Activated CD8-positive, alpha-beta memory T cell treated with anti-CD3 and anti-CD28 coated beads, Interleukin-2, amount 50 U/mL, for 1 hour (primary cell): ENCODE data around the gene TRIM14.
"Not testable (repeated sequence)": the region's sequence is repeated elsewhere in the genome, so short reads cannot be mapped to it uniquely, and the experiment has no call there.

ENCODE experiments used
- DNase-seq: peaks from one replicate; pipeline ENCODE4 v3.0.0-alpha.2; 2020; ENCODE audit errors: extremely low read depth

The TRIM14 gene

DNA sequence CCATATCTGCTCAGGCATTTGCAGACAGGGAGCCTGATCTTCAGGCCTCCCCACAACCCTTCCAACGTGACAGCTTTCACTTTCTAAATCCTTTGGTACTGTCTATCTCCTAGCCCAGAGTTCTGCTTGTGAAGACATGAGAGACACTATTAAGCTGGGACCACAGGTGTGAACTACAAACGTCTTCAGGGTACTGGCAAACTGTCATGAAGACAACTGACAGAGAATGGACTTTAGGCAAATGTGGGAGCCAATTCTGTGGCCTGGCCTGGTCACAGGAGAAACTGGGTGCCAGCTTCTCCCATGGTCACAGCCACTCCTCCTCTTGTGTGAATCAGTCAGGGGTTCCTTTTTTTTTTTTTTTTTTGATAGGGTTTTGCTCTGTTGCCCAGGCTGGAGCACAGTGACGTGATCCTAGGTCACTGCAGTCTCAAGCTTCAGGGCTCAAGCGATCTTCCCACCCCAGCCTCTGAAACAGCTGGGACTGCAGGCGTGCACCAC, 10.4 kb downstream of the TRIM14 start:
- no peak for DNase-seq

DNA sequence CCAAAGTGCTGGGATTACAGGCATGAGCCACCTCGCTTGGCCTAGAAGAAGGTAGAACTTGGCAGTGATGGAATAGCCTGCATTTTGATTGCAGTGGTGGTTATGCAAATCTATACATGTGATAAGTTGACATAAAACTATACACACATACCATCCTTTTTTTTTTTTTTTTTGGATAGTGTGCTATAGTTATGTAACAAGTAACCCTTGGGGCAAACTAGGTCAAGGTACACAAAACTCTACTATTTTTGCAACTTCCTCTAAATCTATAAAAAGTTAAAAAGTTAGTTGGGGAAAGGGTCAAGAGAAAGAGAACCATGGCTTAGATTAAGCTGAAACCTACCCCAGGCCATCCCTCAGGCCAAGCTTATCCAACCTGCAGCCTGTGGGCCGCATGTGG, 11.1 kb downstream of the TRIM14 start:
- DNase-seq, result no peak

DNA sequence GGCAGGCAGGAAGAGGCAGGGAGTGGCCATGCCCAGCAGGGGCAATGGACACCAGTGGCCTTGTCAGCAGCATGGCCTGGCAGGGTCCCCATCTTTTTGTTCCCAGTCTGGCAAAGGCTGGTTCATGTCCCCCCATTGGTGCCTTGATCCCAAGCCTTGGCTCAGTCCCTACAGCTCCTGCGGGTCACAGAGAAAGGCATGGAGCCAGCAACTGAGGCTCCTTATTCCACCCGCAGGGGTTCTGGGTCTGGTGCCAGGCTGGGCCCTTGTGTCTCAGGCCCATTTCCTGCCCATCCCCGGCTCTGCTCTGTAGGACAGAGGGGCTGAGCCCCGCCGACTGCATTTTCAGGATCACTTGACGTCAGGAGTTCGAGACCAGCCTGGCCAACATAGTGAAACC, 14.0 kb downstream of the TRIM14 start:
- DNase-seq, result no peak

DNA sequence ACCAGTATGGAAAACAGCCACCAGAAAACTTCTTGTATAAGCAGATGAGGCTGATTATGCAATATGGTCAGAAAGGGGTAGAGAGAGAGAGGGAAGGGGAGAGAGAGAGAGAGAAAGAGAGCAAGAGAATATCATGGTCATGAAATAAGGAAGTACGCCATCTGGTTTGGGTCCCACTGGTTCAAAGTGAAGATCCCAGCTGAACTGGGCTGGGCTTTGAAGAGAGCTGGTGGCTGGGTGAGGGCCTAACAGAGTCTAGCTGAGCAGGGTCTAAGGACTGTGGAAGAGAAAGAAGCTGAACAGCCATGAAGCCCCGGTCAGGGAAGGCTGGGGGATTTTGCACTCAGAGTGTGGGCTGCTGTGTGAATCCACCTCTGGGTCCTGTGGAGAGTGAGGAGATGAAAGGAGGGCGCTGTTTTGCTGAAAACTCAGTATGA, 14.6 kb downstream of the TRIM14 start:
- DNase-seq, result no peak

DNA sequence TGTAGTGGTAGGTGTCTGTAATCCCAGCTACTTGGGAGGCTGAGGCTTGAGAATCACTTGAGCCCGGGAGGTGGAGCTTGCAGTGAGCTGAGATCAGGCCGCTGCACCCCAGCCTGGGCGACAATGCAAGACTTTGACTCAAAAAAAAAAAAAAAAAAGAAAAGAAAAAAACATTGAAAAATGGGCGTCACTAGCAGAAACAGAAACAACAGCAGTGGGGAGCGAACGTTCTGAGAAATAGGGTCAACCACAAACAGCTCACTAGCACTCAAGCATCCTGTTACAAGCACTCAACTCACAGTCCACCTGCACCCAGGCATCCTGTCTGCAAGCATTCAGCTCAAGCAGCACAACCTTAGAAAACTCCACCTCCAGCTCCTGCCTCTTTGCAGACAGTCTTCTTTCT, 17.2 kb downstream of the TRIM14 start:
- DNase-seq, result peak; percentile 76

DNA sequence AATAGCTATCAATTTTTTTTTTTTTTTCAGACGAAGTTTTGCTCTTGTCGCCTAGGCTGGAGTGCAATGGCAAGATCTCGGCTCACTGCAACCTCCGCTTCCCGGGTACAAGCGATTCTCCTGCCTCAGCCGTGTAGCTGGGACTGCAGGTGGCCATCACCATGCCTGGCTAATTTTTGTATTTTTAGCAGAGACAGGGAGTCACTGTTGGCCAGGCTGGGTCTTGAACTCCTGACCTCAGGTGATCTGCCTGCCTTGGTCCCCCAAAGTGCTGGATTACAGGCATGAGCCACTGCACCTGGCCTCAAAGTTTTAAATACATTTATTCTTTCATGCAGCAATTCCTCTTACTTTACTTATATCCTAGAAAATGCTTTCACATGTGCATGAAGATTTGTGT, 17.6 kb downstream of the TRIM14 start:
- DNase-seq, result no peak

DNA sequence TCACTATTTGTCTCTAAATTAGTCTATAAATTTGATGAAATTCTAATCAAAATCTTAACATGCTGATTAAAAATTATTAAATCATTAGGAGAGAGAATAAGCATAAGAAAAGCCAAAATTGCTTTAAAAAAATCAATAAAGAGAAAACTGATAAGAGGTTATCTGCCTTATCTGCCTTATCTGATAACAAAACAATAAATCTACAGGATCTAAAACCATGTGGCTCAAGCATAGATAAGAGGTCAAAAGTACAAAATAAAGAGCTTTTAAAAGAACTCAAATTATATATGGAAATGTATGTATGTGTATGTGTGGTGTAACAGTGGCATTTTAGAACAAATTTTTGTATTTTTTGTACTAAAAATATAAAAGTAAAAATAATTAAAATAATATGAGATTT, 18.6 kb downstream of the TRIM14 start:
- no peak for DNase-seq

DNA sequence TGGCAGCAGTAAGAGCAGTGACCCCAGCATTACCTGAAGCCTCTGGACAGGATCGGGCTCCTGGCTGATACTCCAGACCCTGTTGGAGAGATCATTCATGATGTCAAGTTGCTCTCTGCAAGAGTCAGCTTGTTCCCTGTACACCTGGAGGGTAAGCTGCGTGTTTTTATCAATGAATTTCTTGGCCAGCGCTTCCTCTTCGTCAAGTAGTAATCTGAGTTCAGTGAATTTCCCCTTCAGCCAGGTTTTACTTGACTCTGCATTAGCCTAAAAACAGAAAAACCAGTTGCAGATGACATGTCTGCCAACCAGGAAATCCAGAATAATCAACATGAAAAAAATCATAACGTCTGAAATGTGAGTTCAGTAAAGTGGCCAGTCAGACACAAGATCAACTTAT, 19.1 kb downstream of the TRIM14 start:
- no peak for DNase-seq

DNA sequence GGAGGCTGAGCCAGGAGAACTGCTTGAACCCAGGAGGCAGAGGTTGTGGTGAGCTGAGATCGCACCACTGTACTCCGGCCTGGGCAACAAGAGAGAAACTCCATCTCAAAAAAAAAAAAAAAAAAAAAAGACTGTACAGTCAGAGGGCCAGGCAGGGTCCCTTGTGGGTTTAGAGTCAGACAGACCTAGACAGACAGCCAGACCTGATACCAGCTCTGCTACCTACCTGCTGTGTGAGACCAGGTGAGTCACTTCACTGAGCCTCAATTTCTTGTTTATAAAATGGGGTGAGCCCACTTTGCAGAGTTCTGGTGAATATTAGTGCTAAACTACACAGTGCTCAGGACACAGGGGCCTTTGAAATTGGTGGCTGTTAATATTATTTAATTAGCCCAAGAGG, 19.7 kb downstream of the TRIM14 start:
- DNase-seq, result no peak

DNA sequence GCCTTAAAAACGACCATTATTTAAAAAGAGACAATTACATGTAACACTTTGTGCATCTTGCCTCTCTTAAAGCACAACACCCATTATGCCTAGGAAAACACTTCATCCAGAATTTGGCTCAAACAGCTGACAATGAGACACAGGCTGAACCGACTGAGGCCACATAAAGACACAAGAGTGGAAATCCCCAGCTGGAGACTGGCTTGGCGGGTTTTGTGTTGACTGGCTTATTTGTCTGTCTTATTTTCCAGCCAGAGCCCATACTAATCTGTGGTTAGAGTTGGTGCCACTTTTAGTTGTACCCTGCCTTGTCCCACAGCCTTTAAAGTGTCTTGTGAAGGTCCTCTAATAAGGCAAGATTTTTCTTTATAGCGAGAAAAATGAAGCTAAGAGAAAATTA, 21.2 kb downstream of the TRIM14 start:
- DNase-seq, result no peak

DNA sequence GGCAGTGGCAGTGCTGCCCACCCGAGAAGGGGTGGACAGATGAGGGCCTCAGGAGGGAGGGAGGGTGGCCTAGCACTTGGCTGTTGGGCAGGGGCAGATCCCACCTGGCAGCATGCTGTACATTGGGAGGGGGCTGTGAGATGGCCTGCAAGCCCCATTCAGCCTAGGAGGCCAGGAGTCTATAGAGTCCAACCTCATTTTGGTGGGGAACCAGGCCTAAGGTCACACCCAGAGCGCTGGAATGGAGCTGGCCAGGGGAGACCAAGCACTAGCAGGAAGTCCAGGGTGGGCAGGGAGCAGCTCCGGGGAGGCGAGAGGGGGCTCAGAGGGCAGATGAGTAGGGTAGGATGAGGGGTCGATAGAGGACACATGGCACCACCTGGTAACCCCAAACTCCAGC, 22.9 kb downstream of the TRIM14 start:
- DNase-seq, result no peak

DNA sequence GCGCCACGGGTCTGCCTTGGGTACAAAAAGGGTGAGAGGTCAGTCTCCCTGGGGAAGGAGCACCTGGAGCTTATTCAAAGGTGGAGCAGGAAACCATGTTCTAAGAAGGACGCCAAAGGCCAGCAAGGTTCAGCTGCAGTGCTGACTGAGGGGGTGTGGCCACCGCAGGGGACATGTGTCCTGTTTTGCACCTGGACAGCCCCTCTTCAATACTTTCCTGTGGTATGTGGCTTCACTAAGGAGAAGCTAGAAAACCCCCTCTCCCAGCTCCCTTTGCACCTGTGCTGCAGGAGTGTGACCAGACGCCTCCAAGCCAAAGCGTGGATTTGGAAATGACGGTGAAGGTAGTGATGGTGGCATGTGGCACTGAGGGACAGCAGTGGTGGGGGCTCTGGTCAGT, 23.6 kb downstream of the TRIM14 start:
- DNase-seq, result no peak

DNA sequence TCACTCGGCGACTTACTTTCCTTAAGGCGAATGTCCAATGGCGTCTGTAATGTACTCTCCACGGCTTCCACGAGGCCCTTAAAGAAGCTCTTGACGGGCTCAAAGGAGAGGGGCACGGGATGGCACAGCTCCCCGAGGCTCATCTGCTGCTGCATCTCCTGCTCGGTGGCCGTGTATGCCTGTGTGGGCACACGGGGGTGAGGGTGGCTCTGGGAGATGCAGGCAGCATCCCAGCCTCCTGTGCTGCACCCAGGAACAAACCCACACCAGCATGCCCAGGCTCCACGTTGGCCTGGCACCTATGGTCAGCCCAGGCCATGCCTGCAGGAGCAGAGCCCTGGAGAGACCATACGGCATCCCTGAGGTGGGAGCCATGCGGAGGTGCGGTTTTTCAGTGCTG, 24.2 kb downstream of the TRIM14 start:
- no peak for DNase-seq

DNA sequence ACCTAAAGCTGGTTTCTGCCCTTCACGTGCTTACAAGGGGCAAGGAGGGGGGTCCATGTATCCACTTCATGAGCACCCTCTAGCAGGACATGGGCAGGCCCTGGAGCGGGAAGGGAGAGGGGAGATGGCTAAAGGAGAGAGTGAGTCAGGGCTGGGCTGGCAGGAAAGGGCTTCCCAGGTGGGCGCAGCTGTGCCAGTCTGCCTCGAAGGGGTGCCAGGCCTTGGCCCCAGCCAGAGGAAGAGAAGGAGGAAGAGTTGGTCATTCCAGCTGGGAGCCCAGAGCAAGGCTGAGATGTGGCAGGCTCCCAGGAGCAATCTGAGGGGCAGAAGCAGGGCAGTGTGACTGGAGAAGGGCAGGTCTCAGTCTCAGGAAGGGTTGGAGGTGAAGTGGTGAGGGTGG, 24.7 kb downstream of the TRIM14 start:
- DNase-seq, result no peak

DNA sequence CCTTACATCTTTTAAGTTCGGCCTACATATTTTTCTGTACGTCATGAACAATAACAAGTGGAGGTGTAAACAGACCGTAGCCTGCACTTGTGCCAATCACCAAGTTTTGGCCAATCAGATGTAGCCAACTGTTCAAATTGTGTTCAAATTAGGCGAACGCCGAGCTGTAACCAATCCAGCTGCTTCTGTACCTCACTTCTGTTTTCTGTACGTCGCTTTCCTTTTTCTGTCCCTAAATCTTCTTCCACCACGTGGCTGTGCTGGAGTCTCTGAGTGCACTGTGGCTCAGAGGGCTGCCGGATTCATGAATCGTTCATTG, 26.4 kb downstream of the TRIM14 start:
- DNase-seq, result no peak

DNA sequence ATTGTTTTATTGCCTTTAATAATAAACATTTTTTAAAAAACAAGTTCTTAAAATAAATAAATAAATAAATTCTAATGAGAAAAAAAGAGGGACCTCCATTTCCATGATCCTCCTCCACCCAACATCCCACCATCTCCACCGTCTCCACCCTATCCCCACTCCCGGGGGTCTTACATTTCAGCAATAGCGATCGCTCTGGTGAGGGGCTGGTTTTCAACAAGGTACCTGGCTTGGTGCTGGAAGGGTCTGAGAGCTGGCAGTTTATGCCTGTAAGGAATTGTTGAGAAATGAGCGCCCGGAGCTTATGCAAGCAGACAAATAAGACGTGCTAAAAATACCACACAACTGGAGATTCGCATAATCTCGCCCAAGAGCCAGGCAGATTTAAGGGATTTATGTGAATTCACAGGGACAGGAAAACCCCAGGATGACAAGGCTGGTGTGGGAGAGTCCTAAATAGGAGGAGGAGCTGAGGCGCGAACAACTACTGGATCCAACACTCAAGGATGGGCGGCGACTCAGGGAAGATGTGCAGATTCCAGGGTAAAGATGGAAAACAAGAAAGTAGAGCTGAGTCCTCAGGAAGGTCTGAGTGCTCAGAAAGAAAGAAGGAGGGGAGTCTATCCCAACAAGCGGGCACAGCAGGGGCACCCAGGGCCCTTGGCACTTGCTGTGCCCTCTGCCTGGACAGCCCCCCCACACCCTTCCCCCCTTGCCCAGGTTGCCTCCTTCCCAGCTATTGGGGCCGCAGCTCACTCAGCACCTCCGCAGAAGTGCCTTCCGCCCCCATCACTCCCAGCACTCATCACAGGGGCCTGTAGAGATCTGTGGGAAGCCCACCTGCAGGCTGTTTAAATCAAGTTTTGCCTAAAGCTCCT, 27.0 kb downstream of the TRIM14 start:
- no peak for DNase-seq

DNA sequence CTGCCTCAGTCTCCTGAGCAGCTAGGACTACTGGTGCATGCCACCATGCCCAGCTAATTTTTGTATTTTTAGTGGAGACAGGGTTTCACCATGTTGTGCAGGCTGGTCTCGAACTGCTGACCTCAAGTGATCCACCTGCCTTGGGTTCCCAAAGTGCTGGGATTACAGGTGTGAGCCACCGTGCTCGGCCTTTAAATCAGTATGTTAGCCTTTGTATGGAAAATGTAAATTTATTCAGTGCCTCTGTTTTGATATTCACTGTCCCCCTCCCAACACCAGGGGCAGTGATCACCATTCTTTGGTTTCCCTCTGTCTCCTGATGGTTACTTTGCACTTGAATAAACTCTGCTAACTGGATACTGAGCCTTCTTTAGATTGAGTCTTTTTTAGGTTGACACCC, 28.3 kb downstream of the TRIM14 start:
- not testable (repeated sequence) for DNase-seq

DNA sequence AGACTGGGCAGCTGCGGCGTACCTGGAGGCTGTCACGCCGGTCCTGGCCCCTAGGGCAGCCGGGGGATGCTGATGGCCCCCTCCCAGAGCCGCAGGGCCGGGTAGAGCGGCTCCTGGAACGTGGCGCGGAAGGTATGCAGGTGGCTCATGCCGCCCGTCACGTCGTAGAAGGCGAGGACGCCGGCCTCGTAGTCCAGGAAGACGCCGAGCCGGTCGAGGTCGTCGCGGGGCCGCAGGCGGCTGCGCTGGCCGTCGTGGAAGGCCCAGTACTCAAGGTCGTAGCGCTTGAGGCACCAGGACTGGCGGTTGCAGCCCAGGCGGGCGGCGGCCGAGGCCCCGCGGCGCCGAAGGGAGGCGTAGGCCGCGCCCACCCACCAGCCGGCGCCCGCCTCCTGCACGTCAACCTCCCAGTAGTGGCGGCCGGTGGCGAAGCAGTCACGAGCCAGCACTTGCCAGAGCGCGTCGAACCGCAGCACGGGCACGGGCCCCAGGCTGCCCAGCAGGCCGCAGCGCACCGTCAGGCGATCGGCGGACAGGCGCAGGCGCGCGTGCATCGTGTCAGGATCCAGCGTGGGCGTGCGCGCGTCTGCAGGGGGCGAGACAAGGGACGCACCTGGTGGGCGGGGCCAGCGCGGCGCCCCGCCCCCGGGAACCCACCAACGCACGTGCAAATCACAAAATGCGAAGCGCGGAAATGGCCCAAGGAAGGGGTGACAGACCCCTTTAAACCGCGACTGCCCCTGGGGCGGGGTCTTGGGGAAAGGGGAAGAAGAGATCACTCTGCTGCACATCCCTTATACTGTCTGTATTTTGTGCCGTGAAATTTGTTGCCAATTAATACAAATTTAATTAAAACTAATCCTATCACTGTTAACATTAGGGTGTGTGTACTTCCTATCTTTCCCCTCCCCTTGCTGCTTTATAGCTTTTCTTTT, 31.3 kb downstream of the TRIM14 start:
- no peak for DNase-seq

DNA sequence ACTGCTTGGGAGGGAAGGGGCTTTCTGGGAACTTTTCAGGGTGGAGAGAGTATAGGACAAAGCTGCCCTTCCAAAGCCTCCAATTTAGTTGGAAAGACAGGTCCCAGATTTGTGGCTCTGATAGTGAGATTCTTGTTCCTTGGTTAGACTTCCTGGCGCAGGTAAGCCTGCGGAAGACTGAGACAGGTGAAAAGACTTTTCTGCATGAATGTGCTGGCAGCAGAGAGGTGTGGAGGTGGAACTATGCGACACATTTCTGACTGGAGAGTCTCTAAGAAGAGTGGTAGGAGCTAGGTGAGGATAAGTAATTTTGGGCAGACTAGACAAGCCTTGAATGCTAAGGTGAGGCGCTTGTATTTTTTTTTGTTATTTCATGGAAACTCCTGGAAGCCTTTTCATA, 32.6 kb downstream of the TRIM14 start:
- DNase-seq, result no peak

DNA sequence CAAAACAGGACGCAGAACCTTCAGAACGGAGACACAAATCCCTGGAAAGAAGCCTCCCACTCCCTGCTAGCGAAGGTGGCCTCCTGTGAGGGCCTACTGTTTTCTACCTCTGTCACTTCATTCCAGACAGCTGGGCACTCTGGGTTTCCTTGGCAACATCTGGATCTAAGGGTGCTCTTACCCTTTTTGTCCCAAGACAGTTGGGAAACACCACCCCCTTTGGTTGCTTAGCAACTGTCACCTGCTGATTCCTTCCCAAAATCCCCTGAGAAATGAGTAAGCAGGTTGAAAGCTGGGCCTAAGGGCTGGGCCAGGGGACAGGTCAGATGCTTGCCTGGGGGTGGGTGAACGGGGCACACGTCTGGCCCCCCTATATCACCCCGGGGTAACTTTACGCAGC, 33.1 kb downstream of the TRIM14 start:
- no peak for DNase-seq

DNA sequence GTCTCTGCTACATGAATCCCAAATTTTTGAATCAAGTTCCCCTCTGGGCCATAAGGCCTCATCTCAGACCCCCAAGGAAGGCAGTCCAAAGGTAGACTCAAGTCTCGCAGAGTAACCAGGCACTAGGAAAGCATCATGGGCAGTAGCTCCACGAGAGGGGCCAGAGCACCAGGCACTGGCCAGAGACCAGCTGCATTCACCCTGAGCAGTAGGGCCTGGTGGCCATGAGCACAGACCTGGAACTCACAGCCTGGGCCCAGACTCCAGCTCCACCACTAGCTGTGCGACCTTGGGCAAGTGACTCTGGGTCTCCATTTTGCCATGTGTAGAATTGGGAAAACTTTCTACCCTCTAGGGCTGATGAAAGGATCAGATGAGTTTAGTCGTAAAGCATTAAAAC, 34.0 kb downstream of the TRIM14 start:
- no peak for DNase-seq

DNA sequence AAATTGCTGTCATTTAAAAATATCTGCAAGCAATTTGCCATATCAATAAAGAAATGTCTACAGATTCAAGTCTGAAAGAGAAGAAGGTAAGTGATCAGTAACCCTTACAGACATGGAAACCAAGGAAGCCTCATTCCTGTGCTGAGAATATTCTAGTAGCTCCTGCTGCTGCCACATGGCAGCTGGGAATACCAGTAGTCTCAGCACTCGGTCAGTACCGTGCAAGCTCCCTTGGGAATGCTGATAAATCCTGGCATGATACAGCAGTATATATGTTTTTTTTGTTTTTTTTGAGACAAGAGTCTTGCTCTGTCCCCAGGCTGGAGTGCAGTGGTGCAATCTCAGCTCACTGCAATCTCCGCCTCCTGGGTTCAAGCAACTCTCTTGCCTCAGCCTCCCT, 34.6 kb downstream of the TRIM14 start:
- DNase-seq, result no peak
